ENCODE data around the gene ARRB1.

GRCh38 chr11:75263944-75264349, 87.5 kb downstream of the ARRB1 start:
- TF ChIP-seq CTCF (IDR thresholded peaks at IDR 0.05) = no peak
- TF ChIP-seq POLR2AphosphoS5 (IDR thresholded peaks at IDR 0.05; ENCODE audit: insufficient read depth in 1 of 2, low read depth in 1 of 2) = no peak
- no peak for TF ChIP-seq POLR2A (IDR thresholded peaks at IDR 0.05)
